NT2/D1 (cell line): ENCODE results near the gene ITLN2.
"Not testable (repeated sequence)": the region's sequence is repeated elsewhere in the genome, so short reads cannot be mapped to it uniquely, and the experiment has no call there.

Experiments
- DNase-seq: peaks from one replicate; pipeline ENCODE4 v3.0.0-alpha.2; 2011; ENCODE audit warnings: low read depth, low spot score
- H3K27me3 ChIP-seq: 2 replicates; pipeline ENCODE4 v1.6.0; 2011; ENCODE audit warnings: mild to moderate bottlenecking; ENCODE audit not compliant: insufficient read length, insufficient read depth
- H3K36me3 ChIP-seq: 2 replicates; pipeline ENCODE4 v1.6.1; 2011; ENCODE audit warnings: mild to moderate bottlenecking, low read length, mixed read lengths; ENCODE audit not compliant: insufficient read depth, insufficient read length
- H3K4me1 ChIP-seq: 2 replicates; pipeline ENCODE4 v1.5.1; 2011; ENCODE audit not compliant: insufficient read depth, insufficient read length
- H3K4me3 ChIP-seq: 2 replicates; pipeline ENCODE4 v1.5.1; 2011; ENCODE audit warnings: low read depth; ENCODE audit not compliant: insufficient read length
- H3K9ac ChIP-seq: 2 replicates; pipeline ENCODE4 v1.6.0; 2011; ENCODE audit warnings: low read depth; ENCODE audit not compliant: insufficient read length
- H3K9me3 ChIP-seq: 2 replicates; pipeline ENCODE4 v1.5.1; 2011; ENCODE audit warnings: mild to moderate bottlenecking, low read length; ENCODE audit not compliant: insufficient read depth
- SUZ12 ChIP-seq: IDR thresholded peaks from 2 replicates; pipeline ENCODE4 v1.6.1; 2011; ENCODE audit not compliant: insufficient read length, insufficient read depth; ENCODE audit errors: extremely low read depth
- YY1 ChIP-seq: IDR thresholded peaks from 2 replicates; pipeline ENCODE4 v1.6.1; 2011; ENCODE audit not compliant: insufficient read length, insufficient read depth
- ZNF274 ChIP-seq: IDR thresholded peaks from 2 replicates; pipeline ENCODE4 v1.6.1; 2011; ENCODE audit warnings: mild to moderate bottlenecking, low read depth, low read length

ITLN2 gene

DNA sequence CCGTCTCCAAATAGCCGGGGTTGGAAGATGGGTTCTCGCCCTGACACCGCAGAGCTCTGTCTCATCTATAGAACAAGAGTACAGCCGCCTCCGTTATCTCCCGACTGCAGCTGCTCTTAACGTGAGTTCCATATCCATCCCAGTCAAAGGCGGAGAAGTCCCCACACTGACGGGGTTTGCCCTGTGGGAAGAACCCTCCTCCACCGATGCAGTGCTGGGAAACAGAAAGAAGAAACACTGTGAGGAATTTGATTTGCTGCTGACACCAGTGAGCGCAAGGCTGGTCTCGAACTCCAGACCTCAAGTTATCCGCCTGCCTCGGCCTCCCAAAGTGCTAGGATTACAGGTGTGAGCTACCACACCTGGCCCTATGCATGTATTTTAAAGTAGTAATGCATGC, 9.5 kb downstream of the ITLN2 start:
- no peaks in the 10 kb centered on the region for H3K4me1 ChIP-seq
- H3K36me3 ChIP-seq: no peaks in the 10 kb centered on the region
- DNase-seq: no peak
- H3K9me3 ChIP-seq: peaks cover 17% of the 10 kb centered on the region; the same call in 1 of the 2 replicates
- no peak overlapping the region for H3K9ac ChIP-seq
- no peak overlapping the region for H3K4me3 ChIP-seq
- H3K27me3 ChIP-seq: no peaks in the 10 kb centered on the region
- TF ChIP-seq SUZ12 (no peak), ZNF274 (no peak), YY1 (no peak)

DNA sequence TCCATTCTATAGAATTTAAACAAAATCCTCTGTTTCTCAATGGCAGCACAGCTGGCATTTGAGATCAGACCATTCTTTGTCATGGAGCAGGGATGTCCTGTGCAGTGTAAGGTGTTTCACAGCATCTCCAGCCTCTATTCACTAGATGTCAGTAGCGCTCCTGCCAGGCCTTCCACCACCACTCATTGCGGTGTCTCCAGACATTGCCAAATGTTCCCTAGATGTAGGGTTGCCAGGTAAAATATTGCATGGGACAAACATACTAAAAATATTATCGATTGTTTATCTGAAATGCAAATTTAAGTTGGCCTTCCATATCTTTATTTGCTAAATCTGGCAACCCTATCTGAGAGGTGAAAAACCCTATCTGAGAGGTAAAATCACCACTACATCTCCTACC, 11.7 kb downstream of the ITLN2 start:
- DNase-seq: no peak
- Histone ChIP-seq H3K36me3 (no peaks in the 10 kb centered on the region), H3K27me3 (no peaks in the 10 kb centered on the region), H3K9ac (no peak overlapping the region), H3K9me3 (peaks cover 12% of the 10 kb centered on the region; the same call in 1 of the 2 replicates), H3K4me1 (no peaks in the 10 kb centered on the region), H3K4me3 (no peak overlapping the region)
- TF ChIP-seq SUZ12 (no peak), YY1 (no peak), ZNF274 (no peak)

GRCh38 chr1:160936666-160937065, 17.9 kb downstream of the ITLN2 start:
- H3K27me3 ChIP-seq, H3K36me3 ChIP-seq, DNase-seq, H3K4me1 ChIP-seq, H3K4me3 ChIP-seq, H3K9ac ChIP-seq: not testable (repeated sequence)
- H3K9me3 ChIP-seq: peaks cover 28% of the 10 kb centered on the region; the same call in 1 of the 2 replicates

DNA sequence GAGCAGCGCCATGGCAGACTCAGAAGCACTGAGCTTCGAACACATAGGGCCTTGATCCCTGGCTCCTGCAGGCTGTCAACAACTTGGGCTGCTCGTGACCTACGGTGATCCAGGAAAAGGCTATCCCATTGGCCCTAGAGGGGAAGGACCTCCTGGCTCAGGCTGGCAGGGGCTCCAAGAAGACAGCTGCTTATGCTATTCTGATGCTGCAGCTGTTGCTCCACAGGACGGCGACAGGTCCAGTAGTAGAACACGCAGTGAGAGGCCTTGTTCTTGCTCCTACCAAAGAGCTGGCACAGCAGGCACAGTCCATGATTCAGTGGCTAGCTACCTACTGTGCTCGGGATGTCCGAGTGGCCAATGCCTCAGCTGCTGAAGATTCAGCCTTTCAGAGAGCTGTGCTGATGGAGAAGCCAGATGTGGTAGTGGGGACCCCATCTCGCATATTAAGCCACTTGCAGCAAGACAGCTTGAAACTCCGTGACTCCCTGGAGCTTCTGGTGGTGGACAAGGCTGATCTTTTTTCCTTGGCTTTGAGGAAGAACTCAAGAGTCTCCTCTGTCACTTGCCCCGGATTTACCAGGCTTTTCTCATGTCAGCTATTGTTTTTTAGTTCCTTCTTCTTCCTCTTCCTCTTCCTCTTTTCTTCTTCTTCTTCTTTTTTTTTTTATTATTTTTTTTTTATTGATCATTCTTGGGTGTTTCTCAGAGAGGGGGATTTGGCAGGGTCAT, 18.9 kb downstream of the ITLN2 start:
- no peaks in the 10 kb centered on the region for H3K27me3 ChIP-seq
- TF ChIP-seq YY1 (no peak), SUZ12 (no peak), ZNF274 (no peak)
- H3K4me3 ChIP-seq: no peak overlapping the region
- H3K9ac ChIP-seq: no peak overlapping the region
- DNase-seq: no peak
- H3K9me3 ChIP-seq: peaks cover 23% of the 10 kb centered on the region; the same call in 1 of the 2 replicates
- no peaks in the 10 kb centered on the region for H3K4me1 ChIP-seq
- no peaks in the 10 kb centered on the region for H3K36me3 ChIP-seq

- H3K36me3 ChIP-seq, DNase-seq, H3K9ac ChIP-seq, H3K4me3 ChIP-seq, H3K27me3 ChIP-seq, H3K4me1 ChIP-seq: not testable (repeated sequence)
- H3K9me3 ChIP-seq: peaks cover 23% of the 10 kb centered on the region; the same call in 1 of the 2 replicates
These were observed 21.3 kb downstream of the ITLN2 start for GRCh38 chr1:160933305-160933704.

DNA sequence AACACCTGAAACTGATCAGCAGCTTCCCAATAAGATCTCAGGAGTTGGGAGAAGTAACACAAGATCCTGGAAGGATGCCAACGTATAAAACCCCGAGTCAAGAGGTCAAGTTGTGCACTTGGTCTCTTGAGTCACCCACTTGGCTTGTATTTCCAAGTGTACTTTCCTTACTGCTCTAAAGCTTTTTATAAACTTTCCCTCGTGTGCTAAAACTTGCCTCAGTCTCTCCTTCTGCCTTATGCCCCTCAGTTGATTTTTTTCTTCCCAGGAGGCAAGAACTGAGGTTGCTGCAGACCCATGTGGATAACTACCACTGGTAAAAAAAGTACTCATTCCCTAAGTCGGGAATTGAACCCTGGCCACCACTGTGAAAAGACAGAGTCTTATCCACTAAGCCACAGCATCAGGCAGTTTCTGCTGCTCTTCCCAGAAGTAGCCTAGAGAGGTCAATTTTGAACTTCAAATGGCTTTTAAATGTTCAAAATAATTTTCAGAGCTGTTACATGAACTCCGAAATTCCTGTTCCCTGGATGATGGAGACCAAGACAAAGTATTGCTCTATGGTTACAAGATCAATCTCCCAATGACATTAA, 28.9 kb downstream of the ITLN2 start:
- peaks cover 40% of the 10 kb centered on the region for H3K9me3 ChIP-seq
- DNase-seq: no peak

GRCh38 chr1:160924791-160925651, 29.6 kb downstream of the ITLN2 start:
- H3K4me1 ChIP-seq: no peaks in the 10 kb centered on the region
- no peak overlapping the region for H3K4me3 ChIP-seq
- no peak for DNase-seq
- no peaks in the 10 kb centered on the region for H3K36me3 ChIP-seq
- H3K9ac ChIP-seq: no peak overlapping the region
- H3K27me3 ChIP-seq: no peaks in the 10 kb centered on the region
- TF ChIP-seq YY1 (no peak), SUZ12 (no peak), ZNF274 (no peak)
- H3K9me3 ChIP-seq: peaks cover 47% of the 10 kb centered on the region

More for the DNA sequence above, 28.9 kb downstream of the ITLN2 start:
- Histone ChIP-seq H3K27me3 (no peaks in the 10 kb centered on the region), H3K4me1 (no peaks in the 10 kb centered on the region), H3K36me3 (no peaks in the 10 kb centered on the region), H3K9ac (no peak overlapping the region), H3K4me3 (no peak overlapping the region)
- no peak for TF ChIP-seq ZNF274
- TF ChIP-seq SUZ12: no peak
- TF ChIP-seq YY1: no peak
